Naive thymus-derived CD4-positive, alpha-beta T cell (primary cell): ENCODE measurements around the gene TCEAL1. TPM values are rescaled to one million over a fixed set of nuclear protein-coding genes. Genes with fewer than 3 reads are reported as not detected.
"Not testable (repeated sequence)": the region's sequence is repeated elsewhere in the genome, so short reads cannot be mapped to it uniquely, and the experiment has no call there.

Experiments
- ATAC-seq: fragments of 150-1000 bp; cut with Tn5 transposase; 2 replicates; pipeline ENCODE4 v1.10.0; 2021; ENCODE audit warnings: mild to moderate bottlenecking, moderate library complexity
- CTCF ChIA-PET: fragments of 350-600 bp; sonication (Branson Sonifier 250); formaldehyde crosslinking; loops from one replicate; lab custom pipeline; 2021; ENCODE audit warnings: antibody characterized with exemption; lab: Charles Lee
- POLR2A ChIA-PET: fragments of 350-600 bp; sonication (Branson Sonifier 250); formaldehyde crosslinking; loops from one replicate; lab custom pipeline; 2021; ENCODE audit warnings: antibody characterized with exemption, inconsistent platforms; lab: Charles Lee
- DNase-seq, 9 donors: peaks; one replicate each; pipeline versions ENCODE4 v3.0.0 to v3.0.0-alpha.2; 2020 to 2022; ENCODE audit warnings: mixed read lengths in 1 of 9
- H3K27ac ChIP-seq: one replicate; pipeline ENCODE4 v1.7.0; 2013; ENCODE audit warnings: mild to moderate bottlenecking, low read depth, low read length, moderate library complexity
- H3K27me3 ChIP-seq, 2 donors: one replicate each; pipeline ENCODE4 v1.7.0; 2013; ENCODE audit warnings: low read length in 2 of 2, mild to moderate bottlenecking in 2 of 2, moderate library complexity in 2 of 2; ENCODE audit not compliant: control insufficient read depth in 2 of 2, insufficient read depth in 2 of 2
- H3K36me3 ChIP-seq, 3 experiments: 1 replicate in 2 of 3; 2 replicates in 1 of 3; pipeline ENCODE4 v1.7.0; 2013; ENCODE audit warnings: low read length in 3 of 3, mild to moderate bottlenecking in 3 of 3, moderate library complexity in 1 of 3; ENCODE audit not compliant: insufficient read depth in 3 of 3, control insufficient read depth in 2 of 3
- H3K4me1 ChIP-seq, 2 donors: one replicate each; pipeline ENCODE4 v1.7.0; 2013; ENCODE audit warnings: low read length in 2 of 2, mild to moderate bottlenecking in 2 of 2, moderate library complexity in 1 of 2; ENCODE audit not compliant: control insufficient read depth in 2 of 2, insufficient read depth in 2 of 2
- H3K4me3 ChIP-seq: 2 replicates; pipeline ENCODE4 v1.7.0; 2013; ENCODE audit warnings: mild to moderate bottlenecking, low read length
- H3K9me3 ChIP-seq, 3 experiments: 1 replicate in 2 of 3; 2 replicates in 1 of 3; pipeline ENCODE4 v1.7.0; 2013; ENCODE audit warnings: low read length in 3 of 3; ENCODE audit not compliant: control insufficient read depth in 2 of 3
- H3K27ac Mint-ChIP-seq, 9 donors: one replicate each; pipeline ENCODE4 v1.8.0; 2020 to 2022; ENCODE audit warnings: mixed read lengths in 9 of 9, mild to moderate bottlenecking in 8 of 9, moderate library complexity in 5 of 9, inconsistent platforms in 2 of 9
- H3K27me3 Mint-ChIP-seq, 5 donors: one replicate each; pipeline ENCODE4 v1.8.0; 2021 to 2022; ENCODE audit warnings: mixed read lengths in 5 of 5, mild to moderate bottlenecking in 1 of 5
- H3K36me3 Mint-ChIP-seq, 5 donors: one replicate each; pipeline ENCODE4 v1.8.0; 2020 to 2022; ENCODE audit warnings: mixed read lengths in 5 of 5, mild to moderate bottlenecking in 3 of 5, inconsistent platforms in 1 of 5
- H3K4me1 Mint-ChIP-seq, 7 donors: one replicate each; pipeline ENCODE4 v1.8.0; 2020 to 2022; ENCODE audit warnings: mixed read lengths in 7 of 7, mild to moderate bottlenecking in 3 of 7, inconsistent platforms in 1 of 7
- H3K4me3 Mint-ChIP-seq, 10 donors: one replicate each; pipeline ENCODE4 v1.8.0; 2020 to 2022; ENCODE audit warnings: mild to moderate bottlenecking in 10 of 10, mixed read lengths in 10 of 10, moderate library complexity in 6 of 10, inconsistent platforms in 2 of 10
- H3K9me3 Mint-ChIP-seq, 11 donors: one replicate each; pipeline ENCODE4 v1.8.0; 2020 to 2022; ENCODE audit warnings: mixed read lengths in 11 of 11, mild to moderate bottlenecking in 4 of 11, inconsistent platforms in 1 of 11, moderate library complexity in 1 of 11
- intact Hi-C, 2 donors: fragments of 100-400 bp; cut with micrococcal nuclease; formaldehyde crosslinking; loops; one replicate each; pipeline ENCODE4 v1.15.1; 2023
- polyA plus RNA-seq, 2 donors: library from polyadenylated mRNA; unstranded; fragments of 300-500 nt; fragmentation: Illumina TruSeq; gene quantifications; one replicate each; pipeline ENCODE4 v1.2.3, GENCODE V29; 2021
- total RNA-seq, 6 experiments: library from RNA in 5 of 6; stranded (reverse) in 5 of 6; gene quantifications; 1 replicate in 5 of 6; 2 replicates in 1 of 6; pipeline ENCODE4 v1.2.3 and lab custom pipeline; 2021 to 2026

Gene TCEAL1
- total and polyA plus RNA-seq, 7 experiments from 2014 or later: 3.3 to 20.6 (median 13.5) TPM

GRCh38 chrX:103658681-103659433, 30.1 kb downstream of the TCEAL1 start:
- Mint-ChIP-seq H3K27me3 (peaks cover 0 to 22% (median 4%) of the 10 kb centered on the region in 5 donors), H3K4me3 (no peak overlapping the region), H3K4me1 (peaks cover 0 to 10% (median 0%) of the 10 kb centered on the region in 7 donors), H3K27ac (no peak overlapping the region), H3K36me3 (no peaks in the 10 kb centered on the region), H3K9me3 (peaks cover 0 to 4% (median 0%) of the 10 kb centered on the region in 11 donors)
- CTCF ChIA-PET: no interaction called here
- Histone ChIP-seq H3K27ac (no peak overlapping the region), H3K9me3 (no peaks in the 10 kb centered on the region), H3K4me3 (no peak overlapping the region), H3K36me3 (no peaks in the 10 kb centered on the region), H3K27me3 (no peaks in the 10 kb centered on the region), H3K4me1 (no peaks in the 10 kb centered on the region)
- intact Hi-C loops: no loop called here
- ATAC-seq (no peak), DNase-seq (no peak)
- POLR2A ChIA-PET: no interaction called here

GRCh38 chrX:103659460-103659859, 30.7 kb downstream of the TCEAL1 start:
- H3K36me3 ChIP-seq, H3K36me3 Mint-ChIP-seq, H3K27ac Mint-ChIP-seq, H3K27ac ChIP-seq, H3K4me3 ChIP-seq, H3K9me3 Mint-ChIP-seq, H3K27me3 ChIP-seq, H3K4me3 Mint-ChIP-seq, H3K4me1 ChIP-seq, CTCF ChIA-PET, DNase-seq, H3K9me3 ChIP-seq, POLR2A ChIA-PET, ATAC-seq, intact Hi-C loops: not testable (repeated sequence)
- Mint-ChIP-seq H3K27me3 (peaks cover 0 to 28% (median 7%) of the 10 kb centered on the region in 5 donors), H3K4me1 (peaks cover 0 to 13% (median 0%) of the 10 kb centered on the region in 7 donors)

GRCh38 chrX:103663981-103664762, 35.4 kb downstream of the TCEAL1 start:
- peaks cover 0 to 8% (median 0%) of the 10 kb centered on the region in 7 donors for H3K4me1 Mint-ChIP-seq
- POLR2A ChIA-PET: no interaction called here
- CTCF ChIA-PET: no interaction called here
- Histone ChIP-seq H3K4me1 (no peaks in the 10 kb centered on the region), H3K9me3 (no peaks in the 10 kb centered on the region), H3K4me3 (no peak overlapping the region), H3K27ac (no peak overlapping the region), H3K27me3 (no peaks in the 10 kb centered on the region), H3K36me3 (no peaks in the 10 kb centered on the region)
- H3K27me3 Mint-ChIP-seq: peaks cover 0 to 33% (median 7%) of the 10 kb centered on the region in 5 donors
- intact Hi-C loops: no loop called here
- H3K36me3 Mint-ChIP-seq: no peaks in the 10 kb centered on the region
- ATAC-seq (no peak), DNase-seq (no peak)
- H3K27ac Mint-ChIP-seq: no peak overlapping the region
- H3K9me3 Mint-ChIP-seq: peaks cover 0 to 2% (median 0%) of the 10 kb centered on the region in 11 donors
- no peak overlapping the region for H3K4me3 Mint-ChIP-seq

- Mint-ChIP-seq H3K9me3 (peaks cover 0 to 1% (median 0%) of the 10 kb centered on the region in 11 donors), H3K4me3 (no peak overlapping the region), H3K36me3 (no peaks in the 10 kb centered on the region), H3K27me3 (peaks cover 0 to 29% (median 7%) of the 10 kb centered on the region in 5 donors), H3K27ac (no peak overlapping the region), H3K4me1 (peaks cover 0 to 8% (median 0%) of the 10 kb centered on the region in 7 donors)
- Histone ChIP-seq H3K9me3 (no peaks in the 10 kb centered on the region), H3K27ac (no peak overlapping the region), H3K36me3 (no peaks in the 10 kb centered on the region), H3K27me3 (no peaks in the 10 kb centered on the region), H3K4me3 (no peak overlapping the region), H3K4me1 (no peaks in the 10 kb centered on the region)
- ChIA-PET CTCF (no interaction called here), POLR2A (no interaction called here)
- ATAC-seq: no peak
- no peak for DNase-seq
- intact Hi-C loops: no loop called here
These were observed 37.7 kb downstream of the TCEAL1 start for GRCh38 chrX:103666202-103667107.

DNA sequence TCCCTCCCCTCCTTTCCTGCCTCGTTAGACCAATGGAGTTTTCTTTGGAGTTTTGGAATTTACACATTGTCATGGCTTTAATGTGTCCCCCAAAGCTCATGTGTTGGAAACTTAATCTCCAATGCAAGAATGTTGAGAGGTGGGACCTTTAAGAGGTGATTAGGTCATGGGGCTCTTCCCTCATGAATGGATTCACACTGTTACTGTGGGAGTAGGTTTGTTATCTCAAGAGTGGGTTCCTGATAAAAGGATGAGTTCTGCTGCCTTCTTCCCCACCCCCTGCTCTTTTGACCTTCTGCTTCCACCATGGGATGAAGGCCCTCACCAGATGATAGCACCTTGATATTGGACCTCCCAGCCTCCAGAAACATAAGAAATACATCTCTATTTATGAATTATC, 41.0 kb downstream of the TCEAL1 start:
- Histone ChIP-seq H3K27me3 (no peaks in the 10 kb centered on the region), H3K4me1 (no peaks in the 10 kb centered on the region), H3K4me3 (no peak overlapping the region), H3K36me3 (no peaks in the 10 kb centered on the region), H3K27ac (no peak overlapping the region), H3K9me3 (no peaks in the 10 kb centered on the region)
- ChIA-PET POLR2A (no interaction called here), CTCF (no interaction called here)
- no peak overlapping the region for H3K27ac Mint-ChIP-seq
- no peaks in the 10 kb centered on the region for H3K36me3 Mint-ChIP-seq
- peaks cover 0 to 13% (median 0%) of the 10 kb centered on the region in 5 donors for H3K27me3 Mint-ChIP-seq
- DNase-seq (no peak), ATAC-seq (no peak)
- no peak overlapping the region for H3K4me3 Mint-ChIP-seq
- intact Hi-C loops: no loop called here
- H3K9me3 Mint-ChIP-seq: no peaks in the 10 kb centered on the region
- H3K4me1 Mint-ChIP-seq: no peaks in the 10 kb centered on the region
